ENCODE results near the gene SEPTIN12. TPM values are rescaled to one million over a fixed set of nuclear protein-coding genes. Genes with fewer than 3 reads are reported as not detected.

The SEPTIN12 gene
- polyA plus RNA-seq, 4 donors = 0.18 TPM; not detected in 3

DNA sequence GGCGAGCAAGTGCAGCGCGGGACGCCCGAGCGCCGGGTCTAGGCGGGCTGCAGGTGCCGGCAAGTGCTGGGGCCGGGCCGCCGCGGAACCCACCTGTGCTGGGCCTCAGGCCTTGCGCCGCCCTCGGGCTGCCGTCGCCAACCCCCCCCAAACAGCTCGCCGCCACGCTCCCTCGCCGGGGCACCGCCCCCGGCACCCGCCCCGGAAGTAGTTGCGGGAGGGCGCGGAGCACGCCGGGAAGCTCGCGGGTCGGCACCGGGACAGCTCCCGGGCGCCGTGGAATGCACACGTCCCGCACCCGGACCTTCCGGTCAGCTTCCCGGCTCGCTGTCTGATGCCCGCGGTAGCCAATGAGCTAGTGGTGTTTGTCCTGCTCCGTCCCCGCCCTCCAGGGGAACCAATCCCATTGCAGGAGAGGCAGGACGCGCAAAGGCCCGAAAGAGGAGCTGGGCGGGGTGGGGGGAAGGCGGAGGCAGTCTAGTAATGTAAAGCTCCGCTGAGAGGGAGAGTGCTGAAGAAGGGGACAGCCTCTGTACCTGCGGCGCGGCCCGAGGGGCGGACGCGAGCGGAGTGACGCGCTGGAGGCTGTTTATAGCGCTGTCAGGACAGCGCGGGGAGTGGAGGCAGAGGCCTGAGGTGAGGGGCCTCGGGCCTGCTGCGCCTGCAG, 53.9 kb downstream of the SEPTIN12 start, which contains the start of the genes ANKS3 and DNAAF8:
TSS of gene ANKS3 (minus strand) at position 209 of the 667 bp plus-strand sequence. CDS start 4,122 bp downstream, outside the sequence.
TSS of gene DNAAF8 (plus strand) at position 475 of the 667 bp plus-strand sequence. CDS start 1,978 bp downstream, outside the sequence.
- peak; percentile 81 to 90 (median 88) for DNase-seq (ENCODE audit: low read depth in 4 of 4, low spot score in 3 of 4)

DNA sequence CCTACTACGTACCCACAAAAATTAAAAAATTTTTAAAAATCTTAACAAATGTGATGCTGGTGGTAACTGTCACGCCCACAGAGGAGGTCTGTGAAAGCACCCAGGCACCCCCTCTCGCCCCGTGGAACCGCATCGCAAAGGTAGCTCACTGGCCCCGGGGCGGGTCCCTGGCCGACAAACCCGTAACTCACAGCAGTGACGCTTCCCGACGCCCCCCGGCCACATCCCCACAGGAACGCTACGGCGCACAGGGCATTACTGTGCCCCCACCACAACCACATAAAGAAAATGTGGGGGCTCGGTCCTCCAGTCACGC, 54.4 kb downstream of the SEPTIN12 start:
- DNase-seq (ENCODE audit: low read depth in 4 of 4, low spot score in 3 of 4) = no peak

DNA sequence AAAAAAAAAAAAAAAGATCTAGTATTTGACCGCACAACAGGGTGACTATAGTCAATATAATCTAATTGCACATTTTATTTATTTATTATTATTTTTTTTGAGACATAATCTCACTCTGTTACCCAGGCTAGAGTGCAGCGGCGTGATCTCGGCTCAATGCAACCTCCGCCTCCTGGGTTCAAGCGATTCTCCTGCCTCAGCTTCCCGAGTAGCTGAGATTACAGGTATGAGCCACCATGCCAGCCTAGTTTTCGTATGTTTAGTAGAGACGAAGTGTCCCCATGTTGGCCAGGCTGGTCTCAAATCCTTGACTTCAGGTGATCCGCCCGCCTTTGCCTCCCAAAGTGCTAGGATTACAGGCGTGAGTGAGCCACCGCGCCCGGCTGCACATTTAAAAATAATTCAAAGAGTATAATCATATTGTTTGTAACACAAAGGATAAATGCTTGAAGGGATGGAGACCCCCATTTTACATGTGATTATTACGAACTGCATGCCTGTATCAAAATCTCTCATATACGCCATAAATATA, 54.9 kb downstream of the SEPTIN12 start:
- no peak for DNase-seq (ENCODE audit: low read depth in 4 of 4, low spot score in 3 of 4)

DNA sequence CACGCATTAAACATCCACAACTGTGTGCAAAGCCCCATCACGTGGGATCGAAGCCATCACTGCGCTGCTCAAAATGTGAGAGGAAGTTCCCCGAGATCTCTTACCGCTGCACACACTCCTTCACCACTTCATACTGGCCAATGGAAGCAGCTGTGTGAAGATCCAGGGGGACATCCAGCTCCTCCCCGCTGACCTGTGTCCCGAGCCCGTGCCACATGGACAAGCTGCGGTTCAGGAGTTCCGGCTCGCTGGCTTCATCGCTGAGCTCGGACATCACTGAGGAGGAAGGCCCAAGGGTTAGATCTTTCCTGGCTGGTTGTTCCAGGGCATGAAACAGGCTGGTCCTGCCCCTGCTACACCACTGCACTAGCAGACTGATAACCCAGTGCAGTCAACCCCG, 58.3 kb downstream of the SEPTIN12 start:
- DNase-seq (ENCODE audit: low read depth in 4 of 4, low spot score in 3 of 4) = no peak

DNA sequence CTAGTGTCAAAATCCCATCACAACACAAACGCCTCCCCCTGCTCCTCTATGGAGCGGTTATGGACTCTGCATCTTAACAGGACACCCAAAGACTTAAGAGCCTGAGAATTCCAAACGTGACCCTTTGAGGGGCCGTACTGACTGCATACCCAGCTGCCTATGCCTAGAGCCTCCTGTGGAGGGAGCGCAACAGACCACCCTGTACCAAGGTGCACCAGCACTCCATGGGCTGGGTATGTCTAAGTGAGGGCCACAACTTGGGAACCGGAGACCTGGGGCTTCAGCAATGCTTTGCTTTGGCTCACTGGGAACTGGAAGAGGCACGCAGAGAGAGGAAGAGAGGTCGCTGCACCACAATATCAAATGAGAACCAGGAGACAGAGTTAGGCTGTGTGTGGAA, 59.5 kb downstream of the SEPTIN12 start:
- DNase-seq (ENCODE audit: low read depth in 4 of 4, low spot score in 3 of 4) = no peak

Other genes starting within 250 kb of the SEPTIN12 start
- 10 to 100 TPM; 26.4 to 35.3 (median 31.6) TPM for gene CDIP1, start 249.6 kb downstream of the SEPTIN12 start, polyA plus RNA-seq (ENCODE audit: insufficient read length in 4 of 4)
- gene C16orf96, start 232.0 kb downstream of the SEPTIN12 start, polyA plus RNA-seq (ENCODE audit: insufficient read length in 4 of 4) = under 1 TPM; 0.17 to 0.33 (median 0.26) TPM
- gene UBALD1, start 173.5 kb downstream of the SEPTIN12 start, polyA plus RNA-seq (ENCODE audit: insufficient read length in 4 of 4) = 10 to 100 TPM; 14.4 to 26.8 (median 15.3) TPM
- gene MGRN1, start 163.5 kb downstream of the SEPTIN12 start, polyA plus RNA-seq (ENCODE audit: insufficient read length in 4 of 4) = 10 to 100 TPM; 42.1 to 63.2 (median 47.1) TPM
- gene NUDT16L1, start 94.8 kb downstream of the SEPTIN12 start, polyA plus RNA-seq (ENCODE audit: insufficient read length in 4 of 4) = 10 to 100 TPM; 39.7 to 55.9 (median 43.3) TPM
- 10 to 100 TPM; 20.8 to 24.0 (median 22.8) TPM for gene ANKS3, start 54.1 kb downstream of the SEPTIN12 start, polyA plus RNA-seq (ENCODE audit: insufficient read length in 4 of 4)
- 1 to 10 TPM; 2.1 to 2.5 (median 2.3) TPM for gene DNAAF8, start 53.8 kb downstream of the SEPTIN12 start, polyA plus RNA-seq (ENCODE audit: insufficient read length in 4 of 4)
- gene ZNF500, start 21.2 kb downstream of the SEPTIN12 start, polyA plus RNA-seq (ENCODE audit: insufficient read length in 4 of 4) = 10 to 100 TPM; 13.8 to 19.2 (median 16.4) TPM
- 10 to 100 TPM in 2 of 4 donors, 1 to 10 TPM in 2; 7.5 to 12.7 (median 10.9) TPM for gene SMIM22, start 7.0 kb upstream of the SEPTIN12 start, polyA plus RNA-seq (ENCODE audit: insufficient read length in 4 of 4)
- gene ROGDI, start 14.3 kb upstream of the SEPTIN12 start, polyA plus RNA-seq (ENCODE audit: insufficient read length in 4 of 4) = 10 to 100 TPM; 34.8 to 42.1 (median 36.3) TPM
- gene GLYR1, start 58.9 kb upstream of the SEPTIN12 start, polyA plus RNA-seq (ENCODE audit: insufficient read length in 4 of 4) = 100 to 1,000 TPM; 123 to 150 (median 139) TPM
- gene UBN1, start 59.1 kb upstream of the SEPTIN12 start, polyA plus RNA-seq (ENCODE audit: insufficient read length in 4 of 4) = 10 to 100 TPM; 33.4 to 36.1 (median 35.0) TPM
- 10 to 100 TPM; 27.8 to 34.6 (median 28.7) TPM for gene PPL, start 148.8 kb upstream of the SEPTIN12 start, polyA plus RNA-seq (ENCODE audit: insufficient read length in 4 of 4)
- under 1 TPM; 0.14 to 0.36 (median 0.26) TPM for gene SEC14L5, start 170.0 kb upstream of the SEPTIN12 start, polyA plus RNA-seq (ENCODE audit: insufficient read length in 4 of 4)
- gene NAGPA, start 245.6 kb upstream of the SEPTIN12 start, polyA plus RNA-seq (ENCODE audit: insufficient read length in 4 of 4) = 10 to 100 TPM in 1 of 4 donors, 1 to 10 TPM in 3; 8.6 to 10.9 (median 8.8) TPM

All from right renal pelvis (tissue), 4 donors.